ENCODE measurements around the gene FHL2.

FHL2 gene

GRCh38 chr2:105442056-105442455 lies 43.2 kb upstream of the FHL2 start:
- Histone ChIP-seq H4K20me1 (ENCODE audit: insufficient read depth, low read length) (no peaks in the 10 kb centered on the region), H3K9me3 (replicated peaks; ENCODE audit: insufficient read depth, low read length) (no peaks in the 10 kb centered on the region), H3F3A (ENCODE audit: insufficient read depth, low read length) (no peaks in the 10 kb centered on the region), H3K36me3 (replicated peaks; ENCODE audit: insufficient read depth, low read length) (no peaks in the 10 kb centered on the region), H3K27ac (ENCODE audit: low read length) (no peak overlapping the region), H3K9me2 (replicated peaks; ENCODE audit: insufficient read depth, low read length) (no peaks in the 10 kb centered on the region), H3K9ac (ENCODE audit: low read length) (no peak overlapping the region), H2AFZ (ENCODE audit: low read length) (no peak overlapping the region), H3K4me3 (ENCODE audit: low read length) (no peak overlapping the region), H3K27me3 (replicated peaks; ENCODE audit: insufficient read depth, low read length) (no peaks in the 10 kb centered on the region), H3K79me2 (ENCODE audit: low read length) (no peaks in the 10 kb centered on the region), H3K4me2 (ENCODE audit: low read depth, low read length) (no peak overlapping the region), H3K4me1 (ENCODE audit: low read length) (no peaks in the 10 kb centered on the region)
- TF ChIP-seq, protein P1, sequence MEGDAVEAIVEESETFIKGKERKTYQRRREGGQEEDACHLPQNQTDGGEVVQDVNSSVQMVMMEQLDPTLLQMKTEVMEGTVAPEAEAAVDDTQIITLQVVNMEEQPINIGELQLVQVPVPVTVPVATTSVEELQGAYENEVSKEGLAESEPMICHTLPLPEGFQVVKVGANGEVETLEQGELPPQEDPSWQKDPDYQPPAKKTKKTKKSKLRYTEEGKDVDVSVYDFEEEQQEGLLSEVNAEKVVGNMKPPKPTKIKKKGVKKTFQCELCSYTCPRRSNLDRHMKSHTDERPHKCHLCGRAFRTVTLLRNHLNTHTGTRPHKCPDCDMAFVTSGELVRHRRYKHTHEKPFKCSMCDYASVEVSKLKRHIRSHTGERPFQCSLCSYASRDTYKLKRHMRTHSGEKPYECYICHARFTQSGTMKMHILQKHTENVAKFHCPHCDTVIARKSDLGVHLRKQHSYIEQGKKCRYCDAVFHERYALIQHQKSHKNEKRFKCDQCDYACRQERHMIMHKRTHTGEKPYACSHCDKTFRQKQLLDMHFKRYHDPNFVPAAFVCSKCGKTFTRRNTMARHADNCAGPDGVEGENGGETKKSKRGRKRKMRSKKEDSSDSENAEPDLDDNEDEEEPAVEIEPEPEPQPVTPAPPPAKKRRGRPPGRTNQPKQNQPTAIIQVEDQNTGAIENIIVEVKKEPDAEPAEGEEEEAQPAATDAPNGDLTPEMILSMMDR (IDR thresholded peaks at IDR 0.05; ENCODE audit: low read length), result no peak
- TF ChIP-seq EZH2 (optimal IDR thresholded peaks at IDR 0.05; ENCODE audit: low read depth, low read length) (no peak), EZH2phosphoT487 (IDR thresholded peaks at IDR 0.05; ENCODE audit: low read length) (no peak)
- DNase-seq, result no peak

DNA sequence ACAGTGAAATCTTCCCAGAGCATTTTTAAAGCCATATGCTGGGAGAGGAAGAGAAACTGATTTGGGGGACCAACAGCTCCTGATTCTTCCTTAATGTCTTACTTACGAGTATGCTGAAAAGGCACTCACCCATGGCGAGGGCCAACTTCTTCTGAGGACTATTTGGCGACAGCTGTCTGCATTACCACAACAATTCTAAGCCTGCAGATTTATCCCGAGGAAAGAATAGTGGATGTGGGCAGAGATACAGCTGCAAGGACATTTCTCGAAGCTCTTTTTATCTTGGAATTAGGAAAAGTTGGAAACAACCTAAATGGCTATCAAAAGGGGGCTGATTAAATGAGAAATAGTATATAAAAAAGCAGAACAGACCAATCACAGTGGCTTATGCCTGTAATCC lies 40.3 kb upstream of the FHL2 start:
- TF ChIP-seq EZH2 (optimal IDR thresholded peaks at IDR 0.05; ENCODE audit: low read depth, low read length), result no peak
- TF ChIP-seq, protein P1 (IDR thresholded peaks at IDR 0.05; ENCODE audit: low read length), result no peak
- no peak for TF ChIP-seq EZH2phosphoT487 (IDR thresholded peaks at IDR 0.05; ENCODE audit: low read length)
- H2AFZ ChIP-seq (ENCODE audit: low read length), result no peak overlapping the region
- no peaks in the 10 kb centered on the region for H3K4me1 ChIP-seq (ENCODE audit: low read length)
- no peaks in the 10 kb centered on the region for H3K9me2 ChIP-seq (replicated peaks; ENCODE audit: insufficient read depth, low read length)
- H3F3A ChIP-seq (ENCODE audit: insufficient read depth, low read length), result no peaks in the 10 kb centered on the region
- no peaks in the 10 kb centered on the region for H3K9me3 ChIP-seq (replicated peaks; ENCODE audit: insufficient read depth, low read length)
- no peaks in the 10 kb centered on the region for H3K27me3 ChIP-seq (replicated peaks; ENCODE audit: insufficient read depth, low read length)
- H3K4me3 ChIP-seq (ENCODE audit: low read length), result no peak overlapping the region
- no peak overlapping the region for H3K9ac ChIP-seq (ENCODE audit: low read length)
- H3K79me2 ChIP-seq (ENCODE audit: low read length), result no peaks in the 10 kb centered on the region
- H3K36me3 ChIP-seq (replicated peaks; ENCODE audit: insufficient read depth, low read length), result no peaks in the 10 kb centered on the region
- no peaks in the 10 kb centered on the region for H4K20me1 ChIP-seq (ENCODE audit: insufficient read depth, low read length)
- no peak overlapping the region for H3K27ac ChIP-seq (ENCODE audit: low read length)
- H3K4me2 ChIP-seq (ENCODE audit: low read depth, low read length), result no peak overlapping the region
- DNase-seq, result no peak

- H3F3A ChIP-seq (ENCODE audit: insufficient read depth, low read length), result no peaks in the 10 kb centered on the region
- no peaks in the 10 kb centered on the region for H4K20me1 ChIP-seq (ENCODE audit: insufficient read depth, low read length)
- no peak overlapping the region for H3K4me3 ChIP-seq (ENCODE audit: low read length)
- TF ChIP-seq EZH2phosphoT487 (IDR thresholded peaks at IDR 0.05; ENCODE audit: low read length) (no peak), EZH2 (optimal IDR thresholded peaks at IDR 0.05; ENCODE audit: low read depth, low read length) (no peak)
- TF ChIP-seq, protein P1 (IDR thresholded peaks at IDR 0.05; ENCODE audit: low read length), result no peak
- no peak overlapping the region for H2AFZ ChIP-seq (ENCODE audit: low read length)
- H3K9me2 ChIP-seq (replicated peaks; ENCODE audit: insufficient read depth, low read length), result no peaks in the 10 kb centered on the region
- no peaks in the 10 kb centered on the region for H3K4me1 ChIP-seq (ENCODE audit: low read length)
- no peaks in the 10 kb centered on the region for H3K36me3 ChIP-seq (replicated peaks; ENCODE audit: insufficient read depth, low read length)
- H3K27ac ChIP-seq (ENCODE audit: low read length), result no peak overlapping the region
- H3K27me3 ChIP-seq (replicated peaks; ENCODE audit: insufficient read depth, low read length), result no peaks in the 10 kb centered on the region
- no peaks in the 10 kb centered on the region for H3K79me2 ChIP-seq (ENCODE audit: low read length)
- no peaks in the 10 kb centered on the region for H3K9me3 ChIP-seq (replicated peaks; ENCODE audit: insufficient read depth, low read length)
- H3K4me2 ChIP-seq (ENCODE audit: low read depth, low read length), result no peak overlapping the region
- no peak for DNase-seq
- H3K9ac ChIP-seq (ENCODE audit: low read length), result no peak overlapping the region
Observed at GRCh38 chr2:105438104-105438929, 39.5 kb upstream of the FHL2 start.

Data from MM.1S (cell line).